NCI-H146 treated with DMSO at 0.1 percent for 48 hours (cell line): ENCODE results near the gene EVA1A.

Experiments
- DNase-seq: peaks from one replicate; lab custom pipeline; 2025; ENCODE audit not compliant: unreplicated experiment; lab: John Stamatoyannopoulos, UW

The EVA1A gene

GRCh38 chr2:75519843-75520242 lies 40.9 kb downstream of the EVA1A start:
- no peak for DNase-seq

GRCh38 chr2:75518638-75519465 lies 41.9 kb downstream of the EVA1A start:
- no peak for DNase-seq

GRCh38 chr2:75517547-75518230 lies 43.0 kb downstream of the EVA1A start:
- DNase-seq: no peak

- DNase-seq: peak; percentile 69
These were observed 44.1 kb downstream of the EVA1A start for GRCh38 chr2:75516378-75517360.

- no peak for DNase-seq
These were observed 45.0 kb downstream of the EVA1A start for GRCh38 chr2:75515584-75516368.

- DNase-seq: no peak
These were observed 47.0 kb downstream of the EVA1A start for GRCh38 chr2:75513616-75514170.

GRCh38 chr2:75512455-75513212 lies 48.1 kb downstream of the EVA1A start:
- DNase-seq: no peak

GRCh38 chr2:75506101-75506697 lies 54.5 kb downstream of the EVA1A start:
- no peak for DNase-seq

- no peak for DNase-seq
These were observed 55.7 kb downstream of the EVA1A start for GRCh38 chr2:75505012-75505411.

- peak; percentile 41 for DNase-seq
These were observed 57.6 kb downstream of the EVA1A start for GRCh38 chr2:75503048-75503607.

GRCh38 chr2:75500633-75501032 lies 60.1 kb downstream of the EVA1A start:
- DNase-seq: peak; percentile 92

GRCh38 chr2:75499534-75499933 lies 61.2 kb downstream of the EVA1A start:
- DNase-seq: no peak

GRCh38 chr2:75498907-75499306 lies 61.8 kb downstream of the EVA1A start:
- peak; percentile 14 for DNase-seq

- DNase-seq: no peak
These were observed 63.5 kb downstream of the EVA1A start for GRCh38 chr2:75497256-75497655.

GRCh38 chr2:75495862-75496261 lies 64.9 kb downstream of the EVA1A start:
- peak; percentile 80 for DNase-seq

- DNase-seq: no peak
These were observed 66.5 kb downstream of the EVA1A start for GRCh38 chr2:75494137-75494769.

- DNase-seq: no peak
These were observed 67.5 kb downstream of the EVA1A start for GRCh38 chr2:75493230-75493629.

GRCh38 chr2:75491129-75491753 lies 69.5 kb downstream of the EVA1A start:
- peak; percentile 94 for DNase-seq
